Heart right ventricle (tissue), 16 donors: ENCODE results near the gene MTARC2. TPM values are rescaled to one million over a fixed set of nuclear protein-coding genes. Genes with fewer than 3 reads are reported as not detected.

ENCODE experiments used
- ATAC-seq, 8 donors: fragments of 200-7000 bp; cut with Tn5 transposase; one replicate each; pipeline ENCODE4 v1.9.1; 2020; ENCODE audit warnings: mild to moderate bottlenecking in 8 of 8, moderate library complexity in 8 of 8, moderate number of reproducible peaks in 1 of 8
- DNase-seq, 2 donors: peaks; one replicate each; pipeline ENCODE4 v3.0.0-alpha.2; 2020
- H3K27ac ChIP-seq, 10 donors: fragments of 200-600 bp; sonication (generic) in 2 of 10; one replicate each; pipeline versions ENCODE4 v1.5.0 to v1.8.0; 2020 to 2022; ENCODE audit warnings: mild to moderate bottlenecking in 3 of 10
- H3K27me3 ChIP-seq, 7 donors: fragments of 200-600 bp; one replicate each; pipeline ENCODE4 v1.8.0; 2021 to 2022; ENCODE audit warnings: mild to moderate bottlenecking in 2 of 7
- H3K36me3 ChIP-seq, 9 donors: fragments of 200-600 bp; sonication (generic) in 1 of 9; one replicate each; pipeline versions ENCODE4 v1.5.0 to v1.8.0; 2020 to 2022; ENCODE audit warnings: mild to moderate bottlenecking in 2 of 9
- H3K4me1 ChIP-seq, 9 donors: fragments of 200-600 bp; sonication (generic) in 1 of 9; one replicate each; pipeline versions ENCODE4 v1.5.0 to v1.8.0; 2020 to 2022; ENCODE audit warnings: mild to moderate bottlenecking in 4 of 9
- H3K4me3 ChIP-seq, 10 donors: fragments of 200-600 bp; sonication (generic) in 2 of 10; one replicate each; pipeline versions ENCODE4 v1.5.0 to v1.8.0; 2020 to 2022; ENCODE audit warnings: mild to moderate bottlenecking in 7 of 10, moderate library complexity in 2 of 10
- H3K9me3 ChIP-seq, 11 donors: fragments of 200-600 bp in 10 of 11; sonication (generic) in 2 of 11; one replicate each; pipeline versions ENCODE4 v1.5.0 to v1.8.0; 2013 to 2022; ENCODE audit warnings: mild to moderate bottlenecking in 2 of 11, control low read depth in 1 of 11, moderate library complexity in 1 of 11
- CTCF ChIP-seq, 9 donors: fragments of 200-600 bp; sonication (generic) in 2 of 9; IDR thresholded peaks; one replicate each; pipeline versions ENCODE4 v1.5.0 to v1.8.0; 2021 to 2022; ENCODE audit warnings: antibody characterized with exemption in 9 of 9, mild to moderate bottlenecking in 5 of 9, moderate library complexity in 1 of 9
- WGBS, 2 donors: extraction: QIAGEN DNeasy Blood & Tissue Kit; methylation state at CpG; one replicate each; pipeline ENCODE4 v1.1.7; 2013; ENCODE audit warnings: inconsistent platforms in 1 of 2; 5-methylcytosine and 5-hydroxymethylcytosine counted together
- intact Hi-C, 10 donors: fragments of 100-400 bp; cut with DNase I; formaldehyde crosslinking; loops; one replicate each; pipeline versions ENCODE4 v1.11.1 to v1.14.2; 2022
- polyA plus RNA-seq, 2 donors: library from polyadenylated mRNA; stranded (reverse); fragments of 200-250 nt; gene quantifications; one replicate each; pipeline ENCODE4 v1.2.3, GENCODE V29; 2013
- total RNA-seq, 10 donors: library from RNA; stranded (reverse); fragmentation: NEBNext Ultra II Directional in 3 of 10; extraction: Animal tissue kit (Norgen Biotek cat#: 25700) in 3 of 10; gene quantifications; one replicate each; pipeline versions ENCODE4 v1.2.1 to v1.2.4, GENCODE V29; 2021 to 2023
- donor health status: Arrhythmogenic right ventricular cardiomyopathy.
- donor health status: ischemic (EF 13 %, LVEDD 7.1; RV severe dilation, severe dysfunction).
- donor health status: healthy with polysubstance abuse.
- donor health status: DM: no; HTN: yes; CAD: no.
- donor health status: DM: no; HTN: no; CAD: no.
- donor health status: ischemic (EF 25% LVEDD 6.9; RV normal size, moderate dysfunction).
- donor health status: ischemic (EF 25% LVEDD 5.7; RV mildly dilated, moderate dysfunction).
- donor health status: healthy.
- donor health status: DM: yes; HTN: yes; CAD: no.
- donor health status: Ischemic cardiomyopathy.
- donor health status: ischemic (EF 35%, LVEDD 5.7; RV mildly dilated, moderate dysfunction).
- donor health status: nonischemic (EF 11% LVEDD 7.7; RV severe dilation, severe dysfunction).
- donor health status: DM: yes; HTN: yes; CAD: no.
- donor health status: PGD.
- donor health status: ischemic (EF 29% LVEDD 5.4; RV normal size, mild dysfunction).
- donor health status: nonischemic (EF 23%, LVEDD 6.1; RV moderate dilation, normal function).

The MTARC2 gene
- total and polyA plus RNA-seq, 12 donors, result 13.0 to 32.3 (median 26.6) TPM

DNA sequence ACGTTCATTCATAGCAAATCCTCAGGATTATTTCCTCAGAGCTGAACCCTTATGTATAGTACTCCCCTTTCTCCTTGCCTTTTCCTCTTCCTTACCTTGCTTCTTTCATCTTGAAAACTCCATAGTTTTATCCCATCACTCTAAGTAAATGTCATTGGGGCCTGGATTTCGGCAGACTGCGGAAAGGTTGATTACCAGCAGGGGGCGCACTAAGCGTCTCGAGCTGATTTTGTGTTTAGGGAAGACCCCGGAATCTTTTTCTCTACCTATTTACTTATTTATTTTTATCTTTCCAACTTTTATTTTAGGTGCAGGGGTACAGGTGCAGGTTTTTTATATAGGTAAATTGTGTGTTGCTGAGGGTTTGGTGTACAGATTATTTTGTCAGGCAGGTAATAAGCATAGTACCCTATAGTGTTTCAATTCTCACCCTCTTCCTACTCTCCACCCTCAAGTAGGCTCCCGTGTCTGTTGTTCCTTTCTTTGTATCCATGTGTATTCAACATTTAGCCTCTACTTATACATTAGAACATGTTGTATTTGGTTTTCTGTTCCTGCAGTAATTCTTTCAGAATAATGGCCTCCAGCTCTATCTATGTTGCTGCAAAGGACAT lies 27.2 kb downstream of the MTARC2 start:
- WGBS, 2 donors, result 38 to 43% methylated on average over 8 of the region's 8 CpGs
- peak in 1 of 2 donors; percentile 51 for DNase-seq
- intact Hi-C loops, result loop anchor here in 9 of 10 donors (2.0 to 10.0 kb wide), 8 partner anchors 43 to 561 kb away; partner anchors contain the start of gene C1orf115 (in 1 of the 9)

DNA sequence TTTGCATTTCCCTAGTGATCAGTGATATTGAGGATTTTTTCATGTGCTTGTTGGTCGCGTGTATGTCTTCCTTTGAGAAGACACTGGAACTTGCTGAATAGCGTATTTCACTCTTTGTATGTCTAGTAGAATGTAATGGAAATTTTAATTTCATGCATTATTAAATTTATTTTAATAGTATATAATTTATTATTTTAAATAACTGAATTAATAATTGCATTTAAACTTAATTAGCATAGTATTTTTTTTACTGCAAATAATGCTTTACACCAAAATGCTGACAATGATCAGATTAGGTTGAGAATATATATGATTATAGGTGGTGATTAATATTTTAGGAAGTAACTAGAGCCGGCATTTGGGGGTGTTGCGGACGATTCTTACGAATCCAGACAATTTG lies 28.1 kb downstream of the MTARC2 start:
- no peaks in the 10 kb centered on the region for H3K27me3 ChIP-seq
- peaks cover 0 to 81% (median 7%) of the 10 kb centered on the region in 9 donors for H3K36me3 ChIP-seq
- intact Hi-C loops, result loop anchor here in 9 of 10 donors (2.0 to 10.0 kb wide), 10 partner anchors 27 to 561 kb away; partner anchors contain the start of genes C1orf115 (in 2 of the 9) and MTARC2 (in 1 of the 9)
- H3K9me3 ChIP-seq, result no peaks in the 10 kb centered on the region
- no peak for TF ChIP-seq CTCF (IDR thresholded peaks at IDR 0.05)
- ATAC-seq (no peak), DNase-seq (no peak)
- no peak overlapping the region for H3K4me3 ChIP-seq
- peaks cover 0 to 11% (median 3%) of the 10 kb centered on the region in 9 donors for H3K4me1 ChIP-seq
- WGBS, 2 donors, result 93 to 94% methylated on average over 7 of the region's 7 CpGs
- no peak overlapping the region for H3K27ac ChIP-seq

More for the DNA sequence above, 27.2 kb downstream of the MTARC2 start:
- peaks cover 0 to 18% (median 3%) of the 10 kb centered on the region in 9 donors for H3K4me1 ChIP-seq
- no peak for ATAC-seq
- H3K27me3 ChIP-seq, result no peaks in the 10 kb centered on the region
- H3K4me3 ChIP-seq, result no peak overlapping the region
- H3K27ac ChIP-seq, result no peak overlapping the region
- TF ChIP-seq CTCF (IDR thresholded peaks at IDR 0.05), result peak; percentile 69 to 87 (median 85)
- H3K36me3 ChIP-seq, result peaks cover 0 to 81% (median 16%) of the 10 kb centered on the region in 9 donors
- no peaks in the 10 kb centered on the region for H3K9me3 ChIP-seq

- TF ChIP-seq CTCF (IDR thresholded peaks at IDR 0.05), result peak; percentile 69 to 98 (median 94)
- Histone ChIP-seq H3K4me3 (no peak overlapping the region), H3K27ac (no peak overlapping the region), H3K4me1 (peaks cover 0 to 11% (median 3%) of the 10 kb centered on the region in 9 donors), H3K36me3 (peaks cover 0 to 81% (median 9%) of the 10 kb centered on the region in 9 donors), H3K9me3 (no peaks in the 10 kb centered on the region), H3K27me3 (no peaks in the 10 kb centered on the region)
- intact Hi-C loops, result loop anchor here in 9 of 10 donors (2.0 to 10.0 kb wide), 10 partner anchors 28 to 562 kb away; partner anchors contain the start of genes C1orf115 (in 2 of the 9) and MTARC2 (in 1 of the 9)
- ATAC-seq (peak; percentile 92 to 95 (median 94)), DNase-seq (peak; percentile 84 to 87)
- WGBS, 2 donors, result 30% methylated on average over 19 of the region's 19 CpGs
Observed at GRCh38 chr1:220776720-220777326, 28.7 kb downstream of the MTARC2 start.

DNA sequence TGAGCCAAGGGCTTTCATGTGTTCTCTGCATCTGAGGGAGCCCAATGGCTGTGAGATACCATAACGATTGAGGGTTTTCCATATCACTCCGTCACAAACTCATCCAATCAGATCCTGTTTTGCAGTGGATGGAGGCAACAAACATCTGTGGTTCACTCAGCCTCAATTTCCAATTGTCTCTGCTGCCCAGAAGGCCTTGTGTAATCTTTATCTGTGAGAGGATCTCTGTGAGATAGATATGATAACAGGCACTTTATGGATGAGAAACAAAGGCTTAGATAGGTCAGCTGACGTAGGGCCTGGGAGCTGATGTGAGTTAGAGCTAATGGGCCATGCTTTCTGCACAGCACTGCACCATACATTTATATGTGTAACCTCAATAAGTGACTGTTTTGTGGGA lies 35.3 kb downstream of the MTARC2 start:
- 83 to 93% methylated on average over 3 of the region's 3 CpGs for WGBS, 2 donors

More for the DNA sequence above, 35.3 kb downstream of the MTARC2 start:
- Histone ChIP-seq H3K9me3 (no peaks in the 10 kb centered on the region), H3K27ac (no peak overlapping the region), H3K4me3 (no peak overlapping the region), H3K4me1 (peaks cover 0 to 25% (median 18%) of the 10 kb centered on the region in 9 donors), H3K36me3 (peaks cover 0 to 66% (median 11%) of the 10 kb centered on the region in 9 donors), H3K27me3 (no peaks in the 10 kb centered on the region)
- intact Hi-C loops, result no loop called here
- TF ChIP-seq CTCF (IDR thresholded peaks at IDR 0.05), result no peak
- ATAC-seq (no peak), DNase-seq (no peak)
